Spleen (tissue), 11 donors: ENCODE measurements around the gene DEFB114. TPM values are rescaled to one million over a fixed set of nuclear protein-coding genes. Genes with fewer than 3 reads are reported as not detected.

Experiments
- DNase-seq: peaks from one replicate; pipeline ENCODE4 v3.0.0-alpha.2; 2020
- H3K27ac ChIP-seq, 8 donors: fragments of 200-600 bp; sonication (generic) in 7 of 8; 1 replicate in 4 of 8; 2 replicates in 4 of 8; pipeline versions ENCODE4 v1.5.0 to v1.8.0; 2016 to 2021; ENCODE audit warnings: inconsistent platforms in 4 of 8, mild to moderate bottlenecking in 4 of 8, moderate library complexity in 1 of 8
- H3K27me3 ChIP-seq, 7 donors: fragments of 200-600 bp; sonication (generic) in 6 of 7; replicated peaks in 1 of 7; 1 replicate in 4 of 7; 2 replicates in 3 of 7; pipeline versions ENCODE4 v1.5.0 to v1.8.0; 2016 to 2021; ENCODE audit warnings: inconsistent platforms in 3 of 7, mild to moderate bottlenecking in 1 of 7
- H3K36me3 ChIP-seq, 6 donors: fragments of 200-600 bp; sonication (generic) in 5 of 6; 1 replicate in 4 of 6; 2 replicates in 2 of 6; pipeline versions ENCODE4 v1.5.0 to v1.8.0; 2016 to 2021; ENCODE audit warnings: inconsistent platforms in 2 of 6
- H3K4me1 ChIP-seq, 6 donors: fragments of 200-600 bp; sonication (generic) in 5 of 6; 1 replicate in 3 of 6; 2 replicates in 3 of 6; pipeline versions ENCODE4 v1.5.0 to v1.8.0; 2016 to 2021; ENCODE audit warnings: inconsistent platforms in 3 of 6
- H3K4me3 ChIP-seq, 8 donors: fragments of 200-600 bp; sonication (generic) in 7 of 8; 1 replicate in 4 of 8; 2 replicates in 4 of 8; pipeline versions ENCODE4 v1.5.0 to v1.8.0; 2016 to 2021; ENCODE audit warnings: inconsistent platforms in 4 of 8, mild to moderate bottlenecking in 4 of 8, moderate library complexity in 2 of 8
- H3K9me3 ChIP-seq, 8 donors: fragments of 200-600 bp; sonication (generic) in 7 of 8; 1 replicate in 4 of 8; 2 replicates in 4 of 8; pipeline versions ENCODE4 v1.5.0 to v1.8.0; 2016 to 2021; ENCODE audit warnings: inconsistent platforms in 4 of 8
- POLR2A ChIP-seq, 3 donors: fragments of 450-650 bp; IDR thresholded peaks; one replicate each; pipeline ENCODE4 v1.5.1; 2017; ENCODE audit warnings: antibody characterized with exemption in 3 of 3, mild to moderate bottlenecking in 1 of 3
- POLR2AphosphoS5 ChIP-seq, 3 donors: sonication (generic); formaldehyde crosslinking; IDR thresholded peaks; one replicate each; pipeline ENCODE4 v1.5.1; 2017; ENCODE audit warnings: antibody characterized with exemption in 3 of 3
- WGBS, 5 donors: extraction: QIAGEN DNeasy Blood & Tissue Kit in 3 of 5; methylation state at CpG; one replicate each; pipeline versions ENCODE4 v1.1.5 to v1.1.7; 2013 to 2018; 5-methylcytosine and 5-hydroxymethylcytosine counted together
- intact Hi-C: fragments of 100-400 bp; cut with DNase I; formaldehyde crosslinking; loops from one replicate; pipeline ENCODE4 v1.15.0; 2023; ENCODE audit warnings: low total_unique reads
- polyA plus RNA-seq, 3 donors: library from polyadenylated mRNA; stranded (reverse); fragments of 200-250 nt; gene quantifications; one replicate each; pipeline ENCODE4 v1.2.1, GENCODE V29; 2013
- total RNA-seq, 7 donors: library from RNA; depleted of rRNA in 3 of 7; stranded (reverse); fragments of >200 nt in 3 of 7; fragmentation: NEBNext Ultra II Directional in 4 of 7; extraction: Animal tissue kit (Norgen Biotek cat#: 25700) in 4 of 7; gene quantifications; one replicate each; pipeline versions ENCODE4 v1.1.0 to v1.2.1, GENCODE V29; 2016 to 2021
- TF ChIP-seq, protein P1 (sequence below), 11 experiments: fragments of 200-600 bp in 7 of 11; fragments of 450-650 bp in 4 of 11; sonication (generic) in 4 of 11; IDR thresholded peaks in 8 of 11; conservative IDR thresholded peaks in 3 of 11; 1 replicate in 7 of 11; 2 replicates in 4 of 11; pipeline versions ENCODE4 v1.4.0 to v1.8.0; 2016 to 2021; ENCODE audit warnings: antibody characterized with exemption in 11 of 11, inconsistent platforms in 4 of 11, mild to moderate bottlenecking in 1 of 11
- donor health status: healthy with polysubstance abuse.
- donor health status: DM: no; HTN: no; CAD: no; lungs with moderate emphysema.
- donor health status: DM: no; HTN: no; CAD: no.
- donor health status: Bipolar disorder and iron deficiency.
- donor health status: healthy.
- donor health status: DM: no; HTN: no; CAD: no.
- donor health status: DM: yes; HTN: yes; CAD: no.

DEFB114 gene
- total and polyA plus RNA-seq, 10 donors: not detected

DNA sequence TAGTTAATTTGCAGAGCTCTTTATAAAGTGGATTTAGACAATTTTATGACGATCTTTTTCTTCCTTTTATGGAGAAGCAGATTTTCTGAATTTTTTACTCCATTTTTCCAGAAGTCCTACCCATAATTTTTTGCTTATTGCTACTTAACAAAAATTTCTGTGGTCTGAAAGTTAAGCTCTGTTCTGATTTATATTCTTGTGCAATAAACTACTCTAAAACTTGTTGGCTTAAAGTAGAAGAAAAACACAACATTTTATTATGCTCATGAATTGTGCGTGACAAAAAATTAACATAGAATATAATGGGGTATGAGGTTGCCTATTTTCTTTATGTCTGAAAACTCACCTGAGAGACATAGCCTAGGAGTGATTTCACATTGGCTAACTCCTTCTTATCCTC lies 2.9 kb upstream of the DEFB114 start:
- TF ChIP-seq, protein P1, sequence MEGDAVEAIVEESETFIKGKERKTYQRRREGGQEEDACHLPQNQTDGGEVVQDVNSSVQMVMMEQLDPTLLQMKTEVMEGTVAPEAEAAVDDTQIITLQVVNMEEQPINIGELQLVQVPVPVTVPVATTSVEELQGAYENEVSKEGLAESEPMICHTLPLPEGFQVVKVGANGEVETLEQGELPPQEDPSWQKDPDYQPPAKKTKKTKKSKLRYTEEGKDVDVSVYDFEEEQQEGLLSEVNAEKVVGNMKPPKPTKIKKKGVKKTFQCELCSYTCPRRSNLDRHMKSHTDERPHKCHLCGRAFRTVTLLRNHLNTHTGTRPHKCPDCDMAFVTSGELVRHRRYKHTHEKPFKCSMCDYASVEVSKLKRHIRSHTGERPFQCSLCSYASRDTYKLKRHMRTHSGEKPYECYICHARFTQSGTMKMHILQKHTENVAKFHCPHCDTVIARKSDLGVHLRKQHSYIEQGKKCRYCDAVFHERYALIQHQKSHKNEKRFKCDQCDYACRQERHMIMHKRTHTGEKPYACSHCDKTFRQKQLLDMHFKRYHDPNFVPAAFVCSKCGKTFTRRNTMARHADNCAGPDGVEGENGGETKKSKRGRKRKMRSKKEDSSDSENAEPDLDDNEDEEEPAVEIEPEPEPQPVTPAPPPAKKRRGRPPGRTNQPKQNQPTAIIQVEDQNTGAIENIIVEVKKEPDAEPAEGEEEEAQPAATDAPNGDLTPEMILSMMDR (IDR thresholded peaks at IDR 0.05 in 8 of 11, conservative IDR thresholded peaks at IDR 0.05 in 3 of 11): no peak
- TF ChIP-seq POLR2A (IDR thresholded peaks at IDR 0.05): no peak
- no peak for TF ChIP-seq POLR2AphosphoS5 (IDR thresholded peaks at IDR 0.05)
- no peak overlapping the region for H3K27ac ChIP-seq
- H3K27me3 ChIP-seq: no peaks in the 10 kb centered on the region
- no peaks in the 10 kb centered on the region for H3K9me3 ChIP-seq
- no peak for DNase-seq
- intact Hi-C loops: no loop called here
- no peaks in the 10 kb centered on the region for H3K36me3 ChIP-seq
- WGBS, 5 donors: 52 to 62% (median 55%) methylated on average over 2 of the region's 2 CpGs
- H3K4me1 ChIP-seq: no peaks in the 10 kb centered on the region
- no peak overlapping the region for H3K4me3 ChIP-seq

DNA sequence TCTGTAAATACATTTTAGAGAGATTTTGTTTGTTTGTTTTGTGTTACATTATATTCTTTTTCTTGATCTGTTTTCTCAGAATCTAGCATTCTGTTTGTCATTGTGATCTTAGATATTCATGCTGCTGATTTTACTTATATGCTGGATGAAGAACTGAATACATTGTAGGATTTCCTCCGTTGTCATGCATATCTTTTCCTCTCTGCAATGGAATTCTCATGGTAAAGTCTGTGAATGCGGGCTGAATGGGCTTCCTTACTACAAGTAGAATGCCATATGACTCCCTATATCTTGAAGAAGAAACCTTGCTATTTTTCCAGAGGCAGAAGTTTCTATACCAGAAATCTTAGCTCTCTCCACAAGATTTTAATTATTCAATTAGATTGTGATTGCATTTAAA lies 2.4 kb upstream of the DEFB114 start:
- Histone ChIP-seq H3K27ac (no peak overlapping the region), H3K9me3 (no peaks in the 10 kb centered on the region), H3K27me3 (no peaks in the 10 kb centered on the region), H3K36me3 (no peaks in the 10 kb centered on the region), H3K4me3 (no peak overlapping the region), H3K4me1 (no peaks in the 10 kb centered on the region)
- 34 to 48% (median 42%) methylated on average over 2 of the region's 2 CpGs for WGBS, 5 donors
- intact Hi-C loops: no loop called here
- TF ChIP-seq POLR2AphosphoS5 (IDR thresholded peaks at IDR 0.05) (no peak), POLR2A (IDR thresholded peaks at IDR 0.05) (no peak)
- TF ChIP-seq, protein P1 (IDR thresholded peaks at IDR 0.05 in 8 of 11, conservative IDR thresholded peaks at IDR 0.05 in 3 of 11): no peak
- no peak for DNase-seq

GRCh38 chr6:49958180-49958579 lies 5.8 kb downstream of the DEFB114 start:
- H3K27me3 ChIP-seq: no peaks in the 10 kb centered on the region
- TF ChIP-seq, protein P1 (IDR thresholded peaks at IDR 0.05 in 8 of 11, conservative IDR thresholded peaks at IDR 0.05 in 3 of 11): no peak
- TF ChIP-seq POLR2A (IDR thresholded peaks at IDR 0.05) (no peak), POLR2AphosphoS5 (IDR thresholded peaks at IDR 0.05) (no peak)
- H3K4me3 ChIP-seq: no peak overlapping the region
- H3K4me1 ChIP-seq: no peaks in the 10 kb centered on the region
- intact Hi-C loops: no loop called here
- H3K27ac ChIP-seq: no peak overlapping the region
- peaks cover 0 to 16% (median 4%) of the 10 kb centered on the region in 8 donors for H3K9me3 ChIP-seq
- H3K36me3 ChIP-seq: no peaks in the 10 kb centered on the region
- DNase-seq: no peak
- WGBS, 5 donors: 57 to 74% (median 68%) methylated on average over 1 of the region's 1 CpG

- no peaks in the 10 kb centered on the region for H3K27me3 ChIP-seq
- intact Hi-C loops: no loop called here
- H3K9me3 ChIP-seq: peaks cover 0 to 16% (median 4%) of the 10 kb centered on the region in 8 donors
- H3K4me1 ChIP-seq: no peaks in the 10 kb centered on the region
- no peak overlapping the region for H3K27ac ChIP-seq
- H3K4me3 ChIP-seq: no peak overlapping the region
- H3K36me3 ChIP-seq: no peaks in the 10 kb centered on the region
- TF ChIP-seq POLR2AphosphoS5 (IDR thresholded peaks at IDR 0.05): no peak
- TF ChIP-seq, protein P1 (IDR thresholded peaks at IDR 0.05 in 8 of 11, conservative IDR thresholded peaks at IDR 0.05 in 3 of 11): no peak
- no peak for TF ChIP-seq POLR2A (IDR thresholded peaks at IDR 0.05)
- no peak for DNase-seq
Observed at GRCh38 chr6:49955847-49956246, 8.1 kb downstream of the DEFB114 start.
